ENCODE results near the gene MTHFD1L. TPM values are rescaled to one million over a fixed set of nuclear protein-coding genes. Genes with fewer than 3 reads are reported as not detected.

The MTHFD1L gene
- total RNA-seq, 5 donors from 2014 or later (not counting 1 experiment from before 2014, with no cell fraction given): 9.3 to 34.2 (median 26.7) TPM

- CTCF ChIA-PET: no interaction called here
These were observed 242.5 kb downstream of the MTHFD1L start for GRCh38 chr6:151107897-151108427.

GRCh38 chr6:151108548-151108947, 243.0 kb downstream of the MTHFD1L start:
- Mint-ChIP-seq H3K27me3 (peaks cover 7 to 12% of the 10 kb centered on the region in 2 donors), H3K36me3 (peaks cover 2% of the 10 kb centered on the region), H3K4me1 (no peaks in the 10 kb centered on the region), H3K9me3 (peaks cover 0 to 3% (median 0%) of the 10 kb centered on the region in 3 donors), H3K27ac (no peak overlapping the region), H3K4me3 (no peak overlapping the region)
- no peak overlapping the region for H3K27ac ChIP-seq (ENCODE audit: low read length)
- POLR2A ChIA-PET: no interaction called here
- no peaks in the 10 kb centered on the region for H3K36me3 ChIP-seq (ENCODE audit: control insufficient read depth in 2 of 2, extremely low read depth in 1 of 2, insufficient read depth in 1 of 2, low read length in 1 of 2)
- H3K27me3 ChIP-seq (replicated peaks in 1 of 2; ENCODE audit: control insufficient read depth in 2 of 2, extremely low read depth in 1 of 2, insufficient read depth in 2 of 2, low read length in 1 of 2): peaks cover 0 to 8% of the 10 kb centered on the region in 2 experiments
- H3K9me3 ChIP-seq: no peaks in the 10 kb centered on the region
- 100% methylated on average over 2 of the region's 6 CpGs for WGBS (ENCODE audit: insufficient coverage)
- DNase-seq (no peak), ATAC-seq (replicated peaks in 1 of 4) (no peak)
- no peaks in the 10 kb centered on the region for H3K4me1 ChIP-seq (ENCODE audit: control insufficient read depth in 1 of 2, extremely low read depth in 1 of 2, insufficient read depth in 2 of 2, low read length in 2 of 2)
- H3K4me3 ChIP-seq (ENCODE audit: control insufficient read depth in 1 of 2, extremely low read depth in 1 of 2, low read length in 1 of 2): no peak overlapping the region
- CTCF ChIA-PET: interaction anchor here in 1 of 2 donors (0.6 kb wide), 1 partner anchor 77 kb away, joined by 3 read pairs; no protein-coding TSS in a partner anchor

More at GRCh38 chr6:151107897-151108427, 242.5 kb downstream of the MTHFD1L start:
- Mint-ChIP-seq H3K27me3 (peaks cover 7 to 12% of the 10 kb centered on the region in 2 donors), H3K4me1 (no peaks in the 10 kb centered on the region), H3K4me3 (no peak overlapping the region), H3K36me3 (peaks cover 2% of the 10 kb centered on the region), H3K27ac (no peak overlapping the region), H3K9me3 (no peaks in the 10 kb centered on the region)
- WGBS (ENCODE audit: insufficient coverage): 75% methylated on average over 1 of the region's 4 CpGs
- Histone ChIP-seq H3K4me3 (ENCODE audit: control insufficient read depth in 1 of 2, extremely low read depth in 1 of 2, low read length in 1 of 2) (no peak overlapping the region), H3K36me3 (ENCODE audit: control insufficient read depth in 2 of 2, extremely low read depth in 1 of 2, insufficient read depth in 1 of 2, low read length in 1 of 2) (no peaks in the 10 kb centered on the region), H3K9me3 (no peaks in the 10 kb centered on the region), H3K4me1 (ENCODE audit: control insufficient read depth in 1 of 2, extremely low read depth in 1 of 2, insufficient read depth in 2 of 2, low read length in 2 of 2) (no peaks in the 10 kb centered on the region), H3K27ac (ENCODE audit: low read length) (no peak overlapping the region), H3K27me3 (replicated peaks in 1 of 2; ENCODE audit: control insufficient read depth in 2 of 2, extremely low read depth in 1 of 2, insufficient read depth in 2 of 2, low read length in 1 of 2) (peaks cover 0 to 8% of the 10 kb centered on the region in 2 experiments)
- ATAC-seq (replicated peaks in 1 of 4): no peak
- POLR2A ChIA-PET: interaction anchor here in 1 of 2 donors (0.7 kb wide), 1 partner anchor 9 kb away, joined by 3 read pairs; no protein-coding TSS in a partner anchor
- no peak for DNase-seq

- H3K4me1 Mint-ChIP-seq: no peaks in the 10 kb centered on the region
- CTCF ChIA-PET: no interaction called here
- H3K4me3 Mint-ChIP-seq: no peak overlapping the region
- peaks cover 0 to 3% (median 0%) of the 10 kb centered on the region in 3 donors for H3K9me3 Mint-ChIP-seq
- Histone ChIP-seq H3K27ac (ENCODE audit: low read length) (no peak overlapping the region), H3K36me3 (ENCODE audit: control insufficient read depth in 2 of 2, extremely low read depth in 1 of 2, insufficient read depth in 1 of 2, low read length in 1 of 2) (no peaks in the 10 kb centered on the region), H3K9me3 (no peaks in the 10 kb centered on the region), H3K4me3 (ENCODE audit: control insufficient read depth in 1 of 2, extremely low read depth in 1 of 2, low read length in 1 of 2) (no peak overlapping the region), H3K4me1 (ENCODE audit: control insufficient read depth in 1 of 2, extremely low read depth in 1 of 2, insufficient read depth in 2 of 2, low read length in 2 of 2) (no peaks in the 10 kb centered on the region), H3K27me3 (replicated peaks in 1 of 2; ENCODE audit: control insufficient read depth in 2 of 2, extremely low read depth in 1 of 2, insufficient read depth in 2 of 2, low read length in 1 of 2) (peaks cover 0 to 8% of the 10 kb centered on the region in 2 experiments)
- peaks cover 7 to 12% of the 10 kb centered on the region in 2 donors for H3K27me3 Mint-ChIP-seq
- DNase-seq (no peak), ATAC-seq (replicated peaks in 1 of 4) (no peak)
- H3K27ac Mint-ChIP-seq: no peak overlapping the region
- POLR2A ChIA-PET: no interaction called here
- H3K36me3 Mint-ChIP-seq: no peaks in the 10 kb centered on the region
- 95% methylated on average over 3 of the region's 8 CpGs for WGBS (ENCODE audit: insufficient coverage)
These were observed 243.9 kb downstream of the MTHFD1L start for GRCh38 chr6:151109361-151109760.

- Histone ChIP-seq H3K27me3 (replicated peaks in 1 of 2; ENCODE audit: control insufficient read depth in 2 of 2, extremely low read depth in 1 of 2, insufficient read depth in 2 of 2, low read length in 1 of 2) (peaks cover 0 to 11% of the 10 kb centered on the region in 2 experiments), H3K9me3 (no peaks in the 10 kb centered on the region), H3K27ac (ENCODE audit: low read length) (no peak overlapping the region), H3K4me3 (ENCODE audit: control insufficient read depth in 1 of 2, extremely low read depth in 1 of 2, low read length in 1 of 2) (no peak overlapping the region), H3K36me3 (ENCODE audit: control insufficient read depth in 2 of 2, extremely low read depth in 1 of 2, insufficient read depth in 1 of 2, low read length in 1 of 2) (no peaks in the 10 kb centered on the region), H3K4me1 (ENCODE audit: control insufficient read depth in 1 of 2, extremely low read depth in 1 of 2, insufficient read depth in 2 of 2, low read length in 2 of 2) (no peaks in the 10 kb centered on the region)
- no peak for ATAC-seq (replicated peaks in 1 of 4)
- Mint-ChIP-seq H3K27me3 (peaks cover 7 to 12% of the 10 kb centered on the region in 2 donors), H3K4me3 (no peak overlapping the region), H3K27ac (no peak overlapping the region), H3K36me3 (no peaks in the 10 kb centered on the region), H3K9me3 (peaks cover 0 to 3% (median 0%) of the 10 kb centered on the region in 3 donors), H3K4me1 (no peaks in the 10 kb centered on the region)
- CTCF ChIA-PET: interaction anchor here in 1 of 2 donors (0.8 kb wide), 1 partner anchor 12 kb away, joined by 4 read pairs; no protein-coding TSS in a partner anchor
- no peak for DNase-seq
- POLR2A ChIA-PET: no interaction called here
- WGBS (ENCODE audit: insufficient coverage): 83% methylated on average over 6 of the region's 11 CpGs
These were observed 244.5 kb downstream of the MTHFD1L start for GRCh38 chr6:151109869-151110575.

- CTCF ChIA-PET: interaction anchor here in 1 of 2 donors (0.8 kb wide), 1 partner anchor 12 kb away, joined by 4 read pairs; no protein-coding TSS in a partner anchor
- no peak for DNase-seq
- H3K4me1 Mint-ChIP-seq: no peaks in the 10 kb centered on the region
- peaks cover 0 to 3% (median 0%) of the 10 kb centered on the region in 3 donors for H3K9me3 Mint-ChIP-seq
- Histone ChIP-seq H3K4me1 (ENCODE audit: control insufficient read depth in 1 of 2, extremely low read depth in 1 of 2, insufficient read depth in 2 of 2, low read length in 2 of 2) (no peaks in the 10 kb centered on the region), H3K9me3 (no peaks in the 10 kb centered on the region), H3K4me3 (ENCODE audit: control insufficient read depth in 1 of 2, extremely low read depth in 1 of 2, low read length in 1 of 2) (no peak overlapping the region), H3K27me3 (replicated peaks in 1 of 2; ENCODE audit: control insufficient read depth in 2 of 2, extremely low read depth in 1 of 2, insufficient read depth in 2 of 2, low read length in 1 of 2) (peaks cover 0 to 11% of the 10 kb centered on the region in 2 experiments), H3K27ac (ENCODE audit: low read length) (no peak overlapping the region), H3K36me3 (ENCODE audit: control insufficient read depth in 2 of 2, extremely low read depth in 1 of 2, insufficient read depth in 1 of 2, low read length in 1 of 2) (no peaks in the 10 kb centered on the region)
- H3K36me3 Mint-ChIP-seq: no peaks in the 10 kb centered on the region
- H3K4me3 Mint-ChIP-seq: no peak overlapping the region
- H3K27me3 Mint-ChIP-seq: peaks cover 7 to 12% of the 10 kb centered on the region in 2 donors
- no peak overlapping the region for H3K27ac Mint-ChIP-seq
- POLR2A ChIA-PET: no interaction called here
- 56% methylated on average over 1 of the region's 4 CpGs for WGBS (ENCODE audit: insufficient coverage)
- ATAC-seq (replicated peaks in 1 of 4): no peak
These were observed 245.0 kb downstream of the MTHFD1L start for GRCh38 chr6:151110576-151110905.

- Mint-ChIP-seq H3K4me1 (no peaks in the 10 kb centered on the region), H3K36me3 (no peaks in the 10 kb centered on the region), H3K4me3 (no peak overlapping the region), H3K9me3 (peaks cover 0 to 3% (median 0%) of the 10 kb centered on the region in 3 donors), H3K27me3 (peaks cover 7 to 12% of the 10 kb centered on the region in 2 donors), H3K27ac (no peak overlapping the region)
- WGBS (ENCODE audit: insufficient coverage): 100% methylated on average over 1 of the region's 5 CpGs
- peaks cover 0 to 11% of the 10 kb centered on the region in 2 experiments for H3K27me3 ChIP-seq (replicated peaks in 1 of 2; ENCODE audit: control insufficient read depth in 2 of 2, extremely low read depth in 1 of 2, insufficient read depth in 2 of 2, low read length in 1 of 2)
- ATAC-seq (replicated peaks in 1 of 4) (no peak), DNase-seq (no peak)
- H3K4me1 ChIP-seq (ENCODE audit: control insufficient read depth in 1 of 2, extremely low read depth in 1 of 2, insufficient read depth in 2 of 2, low read length in 2 of 2): no peaks in the 10 kb centered on the region
- H3K27ac ChIP-seq (ENCODE audit: low read length): no peak overlapping the region
- no peak overlapping the region for H3K4me3 ChIP-seq (ENCODE audit: control insufficient read depth in 1 of 2, extremely low read depth in 1 of 2, low read length in 1 of 2)
- POLR2A ChIA-PET: no interaction called here
- no peaks in the 10 kb centered on the region for H3K9me3 ChIP-seq
- CTCF ChIA-PET: interaction anchor here in 1 of 2 donors (0.6 kb wide), 1 partner anchor 17 kb away, joined by 4 read pairs; no protein-coding TSS in a partner anchor
- H3K36me3 ChIP-seq (ENCODE audit: control insufficient read depth in 2 of 2, extremely low read depth in 1 of 2, insufficient read depth in 1 of 2, low read length in 1 of 2): no peaks in the 10 kb centered on the region
These were observed 246.2 kb downstream of the MTHFD1L start for GRCh38 chr6:151111670-151112069.
